Amygdala (tissue), 56 donors: ENCODE results near the gene TRIM2.
"Not testable (repeated sequence)": the region's sequence is repeated elsewhere in the genome, so short reads cannot be mapped to it uniquely, and the experiment has no call there.

ENCODE experiments used
- DNase-seq, 56 donors: peaks; one replicate each; lab custom pipeline; 2025; lab: John Stamatoyannopoulos, UW

TRIM2 gene

GRCh38 chr4:153204247-153204671, at the start of gene TRIM2:
Gene TRIM2, plus strand, starts transcription at chr4:153204443. Its CDS starts 88 bp downstream, at chr4:153204531.
- peak in 55 of 56 donors; percentile 5 to 93 (median 68) for DNase-seq

GRCh38 chr4:153155686-153156085, 48.6 kb upstream of the TRIM2 start:
- no peak for DNase-seq

- peak in 5 of 56 donors; percentile 12 to 22 (median 19) for DNase-seq
Measured at GRCh38 chr4:153156263-153156662, 48.0 kb upstream of the TRIM2 start.

GRCh38 chr4:153156721-153157120, 47.5 kb upstream of the TRIM2 start:
- no peak for DNase-seq

GRCh38 chr4:153159016-153159415, 45.2 kb upstream of the TRIM2 start:
- no peak for DNase-seq

GRCh38 chr4:153159728-153160221, 44.5 kb upstream of the TRIM2 start:
- no peak for DNase-seq

GRCh38 chr4:153160821-153161220, 43.4 kb upstream of the TRIM2 start:
- peak in 3 of 56 donors; percentile 17 to 19 (median 18) for DNase-seq

- peak in 1 of 56 donors; percentile 7 for DNase-seq
Measured at GRCh38 chr4:153161226-153161963, 42.8 kb upstream of the TRIM2 start.

- not testable (repeated sequence) for DNase-seq
Measured at GRCh38 chr4:153165236-153165635, 39.0 kb upstream of the TRIM2 start.

GRCh38 chr4:153166716-153167501, 37.3 kb upstream of the TRIM2 start:
- peak in 11 of 56 donors; percentile 8 to 65 (median 35) for DNase-seq

GRCh38 chr4:153169776-153170175, 34.5 kb upstream of the TRIM2 start:
- DNase-seq: peak in 51 of 56 donors; percentile 4 to 92 (median 64)

- peak in 18 of 56 donors; percentile 7 to 70 (median 27) for DNase-seq
Measured at GRCh38 chr4:153170407-153170806, 33.8 kb upstream of the TRIM2 start.

- no peak for DNase-seq
Measured at GRCh38 chr4:153174821-153175567, 29.2 kb upstream of the TRIM2 start.

- no peak for DNase-seq
Measured at GRCh38 chr4:153176938-153177337, 27.3 kb upstream of the TRIM2 start.

- no peak for DNase-seq
Measured at GRCh38 chr4:153177841-153178240, 26.4 kb upstream of the TRIM2 start.

GRCh38 chr4:153179100-153179499, 25.1 kb upstream of the TRIM2 start:
- no peak for DNase-seq

- no peak for DNase-seq
Measured at GRCh38 chr4:153181293-153181692, 22.9 kb upstream of the TRIM2 start.

- DNase-seq: no peak
Measured at GRCh38 chr4:153181700-153182099, 22.5 kb upstream of the TRIM2 start.

- no peak for DNase-seq
Measured at GRCh38 chr4:153183146-153183545, 21.1 kb upstream of the TRIM2 start.

- no peak for DNase-seq
Measured at GRCh38 chr4:153185331-153185852, 18.9 kb upstream of the TRIM2 start.
